Measurements from ENCODE around the gene SERPINB2. TPM values are rescaled to one million over a fixed set of nuclear protein-coding genes. Genes with fewer than 3 reads are reported as not detected.
A peak's percentile ranks its signal among the peaks of the same experiment; 100 is the strongest.
"Not testable (repeated sequence)": the region's sequence is repeated elsewhere in the genome, so short reads cannot be mapped to it uniquely, and the experiment has no call there.

Gene SERPINB2
- total and polyA plus RNA-seq, 5 donors from 2014 or later: not detected

DNA sequence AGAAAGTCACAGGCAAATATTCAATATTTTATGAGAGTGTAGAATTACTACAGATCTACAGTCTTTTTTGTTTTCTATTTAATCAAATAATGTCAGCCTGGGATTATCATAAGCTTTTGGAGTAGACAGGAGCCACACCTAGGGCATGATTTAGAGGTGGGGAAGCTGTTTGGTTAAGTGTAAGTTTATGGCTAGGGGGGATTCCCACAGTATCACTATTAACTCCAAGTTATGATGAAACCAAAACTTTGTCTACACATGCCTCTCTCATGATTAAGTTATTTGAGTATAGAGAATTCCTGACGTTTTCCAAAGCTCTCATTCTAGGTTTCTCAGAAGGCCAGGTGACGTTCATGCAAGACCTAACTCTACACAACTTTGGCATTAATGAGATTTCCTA is 22.4 kb downstream of the SERPINB2 start:
- H3K9me3 ChIP-seq (ENCODE audit: control insufficient read depth in 2 of 2, low read length in 2 of 2): no peaks in the 10 kb centered on the region
- DNase-seq: no peak
- Mint-ChIP-seq H3K27me3 (peaks cover 4% of the 10 kb centered on the region), H3K4me1 (no peaks in the 10 kb centered on the region), H3K36me3 (no peaks in the 10 kb centered on the region), H3K9me3 (no peaks in the 10 kb centered on the region), H3K27ac (no peak overlapping the region), H3K4me3 (no peak overlapping the region)
- H3K27me3 ChIP-seq (ENCODE audit: control insufficient read depth, insufficient read depth, low read length): peaks cover 4% of the 10 kb centered on the region
- no peak for ATAC-seq (ENCODE audit: low read depth in 2 of 2)
- no peaks in the 10 kb centered on the region for H3K4me1 ChIP-seq (ENCODE audit: control insufficient read depth, insufficient read depth, low read length, poor library complexity, severe bottlenecking)
- no peaks in the 10 kb centered on the region for H3K36me3 ChIP-seq (ENCODE audit: control insufficient read depth, insufficient read depth, low read length)
- no peak overlapping the region for H3K4me3 ChIP-seq (ENCODE audit: low read depth, low read length)
- H3K27ac ChIP-seq (ENCODE audit: insufficient read depth, low read length, poor library complexity, severe bottlenecking): no peak overlapping the region

DNA sequence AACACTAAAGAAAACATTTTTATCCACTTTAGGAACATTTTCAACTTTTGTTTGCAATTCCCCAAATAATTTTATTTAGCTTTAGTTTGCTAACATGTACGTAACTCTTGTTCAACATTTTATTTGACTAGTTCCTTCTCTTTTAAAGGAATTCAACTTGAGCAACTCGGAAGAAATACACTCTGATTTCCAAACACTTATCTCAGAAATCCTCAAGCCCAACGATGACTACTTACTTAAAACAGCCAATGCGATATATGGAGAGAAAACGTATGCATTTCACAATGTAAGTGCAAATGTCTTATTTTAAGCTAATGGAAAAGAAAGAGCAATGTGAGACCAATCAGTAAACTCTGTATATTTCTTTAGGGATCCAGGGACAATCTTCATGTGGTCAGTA is 30.3 kb downstream of the SERPINB2 start:
- H3K4me1 ChIP-seq (ENCODE audit: control insufficient read depth, insufficient read depth, low read length, poor library complexity, severe bottlenecking): no peaks in the 10 kb centered on the region
- Mint-ChIP-seq H3K27me3 (peaks cover 25% of the 10 kb centered on the region), H3K4me3 (no peak overlapping the region), H3K36me3 (no peaks in the 10 kb centered on the region), H3K4me1 (no peaks in the 10 kb centered on the region), H3K27ac (no peak overlapping the region), H3K9me3 (peaks cover 0 to 2% (median 0%) of the 10 kb centered on the region in 7 donors)
- H3K36me3 ChIP-seq (ENCODE audit: control insufficient read depth, insufficient read depth, low read length): no peaks in the 10 kb centered on the region
- no peak for ATAC-seq (ENCODE audit: low read depth in 2 of 2)
- peaks cover 18% of the 10 kb centered on the region for H3K27me3 ChIP-seq (ENCODE audit: control insufficient read depth, insufficient read depth, low read length)
- H3K9me3 ChIP-seq (ENCODE audit: control insufficient read depth in 2 of 2, low read length in 2 of 2): no peaks in the 10 kb centered on the region
- no peak for DNase-seq
- H3K4me3 ChIP-seq (ENCODE audit: low read depth, low read length): no peak overlapping the region
- H3K27ac ChIP-seq (ENCODE audit: insufficient read depth, low read length, poor library complexity, severe bottlenecking): no peak overlapping the region

DNA sequence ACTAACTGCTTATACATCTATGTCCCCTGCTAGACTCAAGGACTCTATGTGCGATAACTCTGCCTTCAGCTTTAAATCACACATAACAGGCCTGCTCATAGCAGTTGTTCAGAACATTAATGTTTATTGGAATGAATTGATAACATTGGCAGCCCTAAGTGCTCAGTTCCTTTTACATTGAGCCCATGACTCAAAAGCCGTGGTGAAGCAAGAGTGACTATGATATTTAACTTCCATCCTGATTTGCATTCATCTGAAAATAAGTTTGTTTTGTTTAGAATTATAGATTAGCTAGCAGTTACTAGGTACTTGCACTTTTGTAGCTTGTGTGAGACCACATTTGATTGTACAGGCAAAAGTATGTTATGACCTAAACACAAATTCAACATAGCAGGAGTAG is 34.5 kb downstream of the SERPINB2 start:
- Histone ChIP-seq H3K4me3 (ENCODE audit: low read depth, low read length) (no peak overlapping the region), H3K27me3 (ENCODE audit: control insufficient read depth, insufficient read depth, low read length) (peaks cover 22% of the 10 kb centered on the region), H3K9me3 (ENCODE audit: control insufficient read depth in 2 of 2, low read length in 2 of 2) (no peaks in the 10 kb centered on the region), H3K4me1 (ENCODE audit: control insufficient read depth, insufficient read depth, low read length, poor library complexity, severe bottlenecking) (no peaks in the 10 kb centered on the region), H3K27ac (ENCODE audit: insufficient read depth, low read length, poor library complexity, severe bottlenecking) (no peak overlapping the region), H3K36me3 (ENCODE audit: control insufficient read depth, insufficient read depth, low read length) (no peaks in the 10 kb centered on the region)
- Mint-ChIP-seq H3K4me1 (no peaks in the 10 kb centered on the region), H3K27me3 (peaks cover 34% of the 10 kb centered on the region), H3K27ac (no peak overlapping the region), H3K9me3 (peaks cover 0 to 2% (median 0%) of the 10 kb centered on the region in 7 donors), H3K4me3 (no peak overlapping the region), H3K36me3 (no peaks in the 10 kb centered on the region)
- ATAC-seq (ENCODE audit: low read depth in 2 of 2) (no peak), DNase-seq (no peak)

DNA sequence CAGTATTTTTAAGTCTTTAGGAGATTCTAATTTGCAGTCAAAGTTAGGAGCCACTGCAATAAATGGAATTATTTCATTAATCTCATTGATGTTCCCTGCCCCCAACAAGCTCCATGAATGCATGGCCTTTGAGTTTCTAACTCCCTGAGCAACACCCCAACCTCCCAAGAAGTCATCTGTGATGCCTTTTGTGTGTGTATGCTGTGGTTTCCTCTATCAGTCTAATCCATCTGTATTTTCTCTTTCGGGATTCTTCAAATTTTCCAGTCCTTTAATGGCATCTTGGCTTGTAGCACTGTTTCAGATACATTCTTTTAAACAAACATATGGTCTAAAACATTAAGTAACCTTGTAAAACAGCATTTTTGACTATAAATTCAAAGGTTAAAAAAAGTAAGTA is 37.0 kb downstream of the SERPINB2 start:
- Mint-ChIP-seq H3K9me3 (peaks cover 0 to 2% (median 0%) of the 10 kb centered on the region in 7 donors), H3K36me3 (no peaks in the 10 kb centered on the region), H3K4me3 (no peak overlapping the region)

DNA sequence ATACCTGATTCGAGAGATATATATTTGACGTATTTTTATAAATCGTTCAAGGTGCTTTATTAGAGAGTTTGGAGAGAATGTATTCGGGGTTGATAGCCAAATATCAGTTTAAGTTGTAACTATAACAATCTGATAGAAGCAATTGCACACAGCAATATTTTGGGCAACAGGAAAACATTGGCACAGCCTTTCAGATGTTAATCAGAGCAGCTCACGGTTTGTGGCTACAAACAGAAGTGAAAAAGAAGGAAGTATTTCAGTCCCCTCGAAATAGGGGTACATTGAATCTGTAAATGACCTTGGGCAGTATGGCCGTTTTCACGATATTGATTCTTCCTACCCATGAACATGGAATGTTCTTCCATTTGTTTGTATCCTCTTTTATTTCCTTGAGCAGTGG is 40.8 kb downstream of the SERPINB2 start:
- H3K27ac Mint-ChIP-seq: no peak overlapping the region
- DNase-seq (no peak), ATAC-seq (ENCODE audit: low read depth in 2 of 2) (no peak)
- H3K9me3 ChIP-seq (ENCODE audit: control insufficient read depth in 2 of 2, low read length in 2 of 2): no peaks in the 10 kb centered on the region
- H3K4me3 Mint-ChIP-seq: no peak overlapping the region
- no peaks in the 10 kb centered on the region for H3K4me1 ChIP-seq (ENCODE audit: control insufficient read depth, insufficient read depth, low read length, poor library complexity, severe bottlenecking)
- H3K9me3 Mint-ChIP-seq: peaks cover 0 to 2% (median 0%) of the 10 kb centered on the region in 7 donors
- H3K27me3 ChIP-seq (ENCODE audit: control insufficient read depth, insufficient read depth, low read length): peaks cover 15% of the 10 kb centered on the region
- H3K4me3 ChIP-seq (ENCODE audit: low read depth, low read length): no peak overlapping the region
- no peaks in the 10 kb centered on the region for H3K4me1 Mint-ChIP-seq
- peaks cover 32% of the 10 kb centered on the region for H3K27me3 Mint-ChIP-seq
- H3K36me3 Mint-ChIP-seq: no peaks in the 10 kb centered on the region
- no peaks in the 10 kb centered on the region for H3K36me3 ChIP-seq (ENCODE audit: control insufficient read depth, insufficient read depth, low read length)
- H3K27ac ChIP-seq (ENCODE audit: insufficient read depth, low read length, poor library complexity, severe bottlenecking): no peak overlapping the region

More for the DNA sequence above, 37.0 kb downstream of the SERPINB2 start:
- Histone ChIP-seq H3K36me3 (ENCODE audit: control insufficient read depth, insufficient read depth, low read length) (no peaks in the 10 kb centered on the region), H3K9me3 (ENCODE audit: control insufficient read depth in 2 of 2, low read length in 2 of 2) (no peaks in the 10 kb centered on the region), H3K27ac (ENCODE audit: insufficient read depth, low read length, poor library complexity, severe bottlenecking) (no peak overlapping the region), H3K27me3 (ENCODE audit: control insufficient read depth, insufficient read depth, low read length) (peaks cover 14% of the 10 kb centered on the region), H3K4me1 (ENCODE audit: control insufficient read depth, insufficient read depth, low read length, poor library complexity, severe bottlenecking) (no peaks in the 10 kb centered on the region), H3K4me3 (ENCODE audit: low read depth, low read length) (no peak overlapping the region)
- Mint-ChIP-seq H3K27me3 (peaks cover 37% of the 10 kb centered on the region), H3K4me1 (no peaks in the 10 kb centered on the region), H3K27ac (no peak overlapping the region)
- ATAC-seq (ENCODE audit: low read depth in 2 of 2): no peak
- DNase-seq: no peak

DNA sequence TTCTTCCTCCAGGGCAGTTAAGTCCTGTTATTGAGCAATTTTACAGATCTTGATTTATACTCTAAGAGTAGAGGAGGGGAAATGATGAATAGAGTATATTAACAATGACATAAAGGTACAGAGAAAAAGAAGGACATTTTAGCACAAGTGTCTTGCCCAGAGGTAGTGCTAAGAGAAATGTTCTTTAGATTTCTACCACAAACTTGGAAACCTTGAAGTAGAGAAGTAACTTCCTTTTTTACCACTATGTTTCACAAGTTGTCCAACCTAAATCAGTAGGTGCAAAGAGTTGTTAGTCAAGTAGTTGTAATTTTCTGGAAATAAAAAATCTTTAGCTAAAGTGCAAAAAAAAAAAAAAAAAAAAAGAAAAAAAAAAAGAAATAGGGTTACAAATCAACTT is 41.9 kb downstream of the SERPINB2 start:
- peaks cover 37% of the 10 kb centered on the region for H3K27me3 Mint-ChIP-seq
- not testable (repeated sequence) for H3K4me3 ChIP-seq (ENCODE audit: low read depth, low read length); H3K27ac Mint-ChIP-seq; DNase-seq; H3K9me3 ChIP-seq (ENCODE audit: control insufficient read depth in 2 of 2, low read length in 2 of 2); H3K27ac ChIP-seq (ENCODE audit: insufficient read depth, low read length, poor library complexity, severe bottlenecking); H3K9me3 Mint-ChIP-seq; H3K4me1 Mint-ChIP-seq; H3K36me3 Mint-ChIP-seq; H3K36me3 ChIP-seq (ENCODE audit: control insufficient read depth, insufficient read depth, low read length); H3K4me1 ChIP-seq (ENCODE audit: control insufficient read depth, insufficient read depth, low read length, poor library complexity, severe bottlenecking); ATAC-seq (ENCODE audit: low read depth in 2 of 2); H3K4me3 Mint-ChIP-seq
- H3K27me3 ChIP-seq (ENCODE audit: control insufficient read depth, insufficient read depth, low read length): peaks cover 18% of the 10 kb centered on the region

DNA sequence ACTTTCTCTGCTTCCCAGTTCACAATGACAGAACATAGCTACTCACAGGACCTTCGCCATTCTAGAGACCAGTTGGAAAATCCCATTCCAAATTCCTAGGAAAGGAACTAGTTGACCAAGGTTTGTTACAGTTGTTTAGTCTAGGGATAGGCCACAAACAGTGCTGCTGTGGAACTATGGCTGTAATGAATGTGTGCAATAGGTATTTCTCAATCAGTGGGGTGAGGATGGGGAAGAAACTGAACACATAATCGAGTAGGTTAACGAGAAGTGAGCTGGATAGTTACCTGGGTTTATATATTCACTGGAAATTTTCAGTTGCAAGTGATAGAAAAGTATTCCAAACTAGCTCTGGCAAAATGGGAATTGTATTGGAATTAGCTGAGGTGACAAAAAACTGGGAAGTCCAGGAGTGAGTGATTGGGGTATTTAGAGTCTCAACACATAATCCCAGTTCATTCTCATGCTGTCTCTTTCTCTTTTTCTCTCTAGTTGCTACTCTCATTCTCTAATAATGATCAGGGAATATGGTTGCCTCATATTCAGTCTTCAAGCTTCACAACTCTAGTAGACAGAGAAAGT is 43.4 kb downstream of the SERPINB2 start:
- no peak for DNase-seq

DNA sequence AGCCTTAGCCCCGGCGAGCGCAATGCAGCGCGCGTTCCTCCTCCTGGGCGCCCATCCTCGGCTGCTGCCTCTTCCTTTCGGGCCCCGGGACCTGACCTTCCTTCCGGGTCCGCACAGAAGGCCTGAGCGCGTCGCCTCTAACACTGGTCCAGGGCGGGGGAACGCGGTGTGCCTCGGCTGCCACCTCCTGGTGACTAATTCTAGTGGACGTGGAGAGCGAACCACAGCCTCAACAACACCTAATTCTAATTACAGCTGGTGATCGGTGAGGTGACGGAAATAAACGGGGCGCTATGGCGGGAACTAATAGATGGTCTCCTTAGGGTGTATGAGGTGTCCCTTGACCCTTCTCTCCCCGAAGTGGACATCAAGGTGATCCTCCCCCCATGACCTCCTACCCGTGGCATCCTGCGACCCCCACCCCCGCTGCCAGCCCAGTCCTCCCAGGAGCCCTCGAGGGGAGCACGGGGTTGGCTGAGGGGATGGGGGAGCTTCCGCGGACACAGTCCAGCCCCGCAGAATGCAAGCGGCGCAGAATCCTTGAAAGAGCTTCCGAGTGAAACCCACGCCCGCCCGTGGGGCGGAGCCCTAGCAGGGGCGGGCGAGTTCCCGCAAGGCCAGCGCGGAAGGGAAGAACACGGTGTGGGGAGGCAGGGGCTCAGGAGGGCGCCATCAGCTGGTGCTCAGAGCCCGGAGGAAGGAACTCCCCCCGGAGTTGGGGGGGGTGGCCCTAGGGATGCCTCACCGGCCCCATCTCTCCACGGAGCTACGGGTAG is 48.8 kb downstream of the SERPINB2 start:
- peaks cover 25% of the 10 kb centered on the region for H3K27me3 Mint-ChIP-seq
- ATAC-seq (ENCODE audit: low read depth in 2 of 2): peak; percentile 57 to 78
- Histone ChIP-seq H3K4me1 (ENCODE audit: control insufficient read depth, insufficient read depth, low read length, poor library complexity, severe bottlenecking) (peaks cover 8% of the 10 kb centered on the region), H3K4me3 (ENCODE audit: low read depth, low read length) (peak overlapping the region; percentile 28), H3K27ac (ENCODE audit: insufficient read depth, low read length, poor library complexity, severe bottlenecking) (no peak overlapping the region), H3K27me3 (ENCODE audit: control insufficient read depth, insufficient read depth, low read length) (peaks cover 30% of the 10 kb centered on the region), H3K36me3 (ENCODE audit: control insufficient read depth, insufficient read depth, low read length) (no peaks in the 10 kb centered on the region), H3K9me3 (ENCODE audit: control insufficient read depth in 2 of 2, low read length in 2 of 2) (no peaks in the 10 kb centered on the region)
- H3K4me3 Mint-ChIP-seq: peak overlapping the region; percentile 52 to 73 (median 64)
- no peaks in the 10 kb centered on the region for H3K36me3 Mint-ChIP-seq
- DNase-seq: peak; percentile 25 to 66 (median 39)
- peaks cover 0 to 5% (median 0%) of the 10 kb centered on the region in 4 donors for H3K4me1 Mint-ChIP-seq
- H3K27ac Mint-ChIP-seq: no peak overlapping the region
- H3K9me3 Mint-ChIP-seq: no peaks in the 10 kb centered on the region

More for the DNA sequence above, 43.4 kb downstream of the SERPINB2 start:
- H3K9me3 Mint-ChIP-seq: peaks cover 0 to 2% (median 0%) of the 10 kb centered on the region in 7 donors
- no peak overlapping the region for H3K27ac Mint-ChIP-seq
- no peak overlapping the region for H3K4me3 ChIP-seq (ENCODE audit: low read depth, low read length)
- H3K36me3 Mint-ChIP-seq: no peaks in the 10 kb centered on the region
- peaks cover 43% of the 10 kb centered on the region for H3K27me3 Mint-ChIP-seq
- H3K4me1 ChIP-seq (ENCODE audit: control insufficient read depth, insufficient read depth, low read length, poor library complexity, severe bottlenecking): no peaks in the 10 kb centered on the region
- H3K27ac ChIP-seq (ENCODE audit: insufficient read depth, low read length, poor library complexity, severe bottlenecking): no peak overlapping the region
- H3K4me3 Mint-ChIP-seq: no peak overlapping the region
- no peaks in the 10 kb centered on the region for H3K4me1 Mint-ChIP-seq
- peaks cover 25% of the 10 kb centered on the region for H3K27me3 ChIP-seq (ENCODE audit: control insufficient read depth, insufficient read depth, low read length)
- H3K36me3 ChIP-seq (ENCODE audit: control insufficient read depth, insufficient read depth, low read length): no peaks in the 10 kb centered on the region
- no peak for ATAC-seq (ENCODE audit: low read depth in 2 of 2)
- no peaks in the 10 kb centered on the region for H3K9me3 ChIP-seq (ENCODE audit: control insufficient read depth in 2 of 2, low read length in 2 of 2)
